Measurements from ENCODE around the gene LMX1A.

Gene LMX1A

DNA sequence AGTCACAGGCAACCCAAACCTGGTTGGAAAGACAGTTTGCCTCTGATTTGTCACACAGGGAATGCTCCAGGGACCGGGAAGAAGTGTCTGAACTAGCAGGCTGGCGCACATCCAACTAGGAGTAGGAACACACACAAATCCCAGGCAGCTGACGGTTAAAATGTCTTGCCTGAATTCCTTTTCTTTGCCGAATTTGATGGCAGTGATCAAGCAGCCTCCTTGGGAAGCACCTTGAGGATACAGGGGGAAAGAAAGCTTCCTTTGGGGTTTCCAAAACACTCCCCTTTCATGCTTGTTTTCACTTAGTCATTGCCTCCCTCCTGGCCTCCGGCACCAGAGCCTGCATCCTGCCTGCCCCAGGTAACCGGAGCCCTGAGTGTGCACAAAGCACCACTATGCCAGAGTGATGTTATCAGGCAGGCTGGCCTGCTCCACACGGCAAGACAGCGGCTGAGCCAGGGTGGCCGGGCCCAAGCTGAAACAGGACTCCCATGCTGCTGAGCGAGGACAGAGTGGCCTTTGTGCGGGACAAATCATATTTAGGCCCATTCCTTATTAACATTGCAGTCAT is 193.8 kb downstream of the LMX1A start:
- peak; percentile 60 for DNase-seq (ENCODE audit: low spot score)

DNA sequence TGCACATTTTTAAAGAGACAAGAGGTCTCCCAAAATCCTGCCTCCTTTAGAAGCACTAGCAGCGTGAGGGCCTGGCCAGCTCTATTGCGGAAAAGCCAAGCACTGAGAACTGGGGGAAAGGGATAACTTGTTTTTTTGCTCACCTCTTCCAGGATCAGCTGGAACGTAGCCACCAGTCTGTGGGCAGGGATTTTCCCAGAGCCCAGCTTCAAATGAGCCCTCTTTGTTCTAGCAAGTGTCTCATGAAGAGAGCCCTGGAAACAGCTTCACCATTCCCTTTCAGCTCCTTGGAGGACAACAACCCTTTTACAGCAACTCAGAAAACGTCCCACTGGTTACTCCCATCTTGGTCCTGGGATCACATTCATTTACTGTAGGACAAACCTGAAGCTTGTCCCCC is 195.4 kb downstream of the LMX1A start:
- DNase-seq (ENCODE audit: low spot score): no peak

DNA sequence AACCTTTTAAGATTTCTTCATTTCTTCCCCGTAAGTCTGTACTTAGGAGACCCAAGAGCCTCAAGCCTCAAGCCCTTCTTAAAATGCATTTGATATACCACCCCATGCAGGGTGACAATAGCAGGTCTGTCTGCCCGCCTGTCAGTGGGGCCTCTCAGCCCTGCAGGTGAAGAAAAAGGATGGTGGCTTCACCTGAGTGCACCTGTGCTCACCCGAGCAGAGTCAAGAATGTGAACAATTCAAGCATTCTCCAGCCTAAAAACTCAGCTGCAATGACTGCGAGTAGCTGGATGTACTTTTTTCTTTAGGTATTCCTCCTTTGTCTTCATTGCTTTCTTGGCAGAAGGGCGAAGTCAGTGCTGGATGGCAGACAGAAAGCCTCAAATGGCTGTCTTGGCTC is 203.3 kb downstream of the LMX1A start:
- DNase-seq (ENCODE audit: low spot score): no peak

DNA sequence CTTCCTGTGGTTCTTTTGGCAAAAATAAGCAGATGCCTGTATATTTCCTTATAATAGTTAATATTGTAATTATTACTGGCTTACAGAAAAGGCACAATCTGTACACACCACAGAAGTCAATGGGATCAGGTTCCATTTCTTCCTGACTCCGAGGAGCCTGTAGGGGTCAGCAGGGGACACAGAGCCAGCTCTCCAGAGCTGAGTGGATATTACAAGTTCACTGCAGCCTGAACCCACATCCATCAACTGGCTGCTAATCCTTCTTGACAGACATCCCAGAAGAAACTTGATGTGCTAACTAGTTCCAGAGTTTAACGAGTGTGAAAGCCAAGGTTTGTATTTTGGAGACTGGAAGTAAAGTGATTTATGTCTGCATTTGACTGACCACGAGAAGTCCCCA is 203.8 kb downstream of the LMX1A start:
- DNase-seq (ENCODE audit: low spot score): no peak

DNA sequence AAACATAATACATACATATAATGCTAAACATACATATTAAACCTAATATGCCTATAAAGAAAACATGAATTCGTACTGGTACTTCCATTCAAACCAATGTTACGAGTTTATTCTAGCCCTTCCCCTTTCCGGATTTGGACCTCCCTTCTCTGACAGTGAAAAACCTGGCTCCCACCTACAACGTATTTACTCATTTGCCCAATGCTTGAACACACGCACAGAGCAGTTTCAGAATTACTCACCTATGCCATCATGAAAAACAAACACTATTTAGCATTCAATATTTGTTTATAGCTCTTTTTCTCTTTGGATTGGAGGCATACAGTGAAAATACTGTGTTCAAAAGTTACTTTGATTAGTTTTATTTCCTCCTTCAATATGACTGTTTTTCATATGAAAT is 204.4 kb downstream of the LMX1A start:
- DNase-seq (ENCODE audit: low spot score): no peak
